HG02943 (cell line): Measurements from ENCODE around the gene MYL10.

Experiments
- ATAC-seq: cut with Tn5 transposase; IDR thresholded peaks from one replicate; pipeline ENCODE4 v1.9.1; 2021; ENCODE audit warnings: mild to moderate bottlenecking, low read depth, moderate library complexity; ENCODE audit not compliant: unreplicated experiment

Gene MYL10

GRCh38 chr7:101629171-101629570 lies at the start of gene MYL10:
MYL10 (minus strand) TSS chr7:101629296; CDS start chr7:101629118, 178 bp downstream.
- no peak for ATAC-seq

- no peak for ATAC-seq
These were observed 49.6 kb upstream of the MYL10 start for GRCh38 chr7:101678658-101679057.

DNA sequence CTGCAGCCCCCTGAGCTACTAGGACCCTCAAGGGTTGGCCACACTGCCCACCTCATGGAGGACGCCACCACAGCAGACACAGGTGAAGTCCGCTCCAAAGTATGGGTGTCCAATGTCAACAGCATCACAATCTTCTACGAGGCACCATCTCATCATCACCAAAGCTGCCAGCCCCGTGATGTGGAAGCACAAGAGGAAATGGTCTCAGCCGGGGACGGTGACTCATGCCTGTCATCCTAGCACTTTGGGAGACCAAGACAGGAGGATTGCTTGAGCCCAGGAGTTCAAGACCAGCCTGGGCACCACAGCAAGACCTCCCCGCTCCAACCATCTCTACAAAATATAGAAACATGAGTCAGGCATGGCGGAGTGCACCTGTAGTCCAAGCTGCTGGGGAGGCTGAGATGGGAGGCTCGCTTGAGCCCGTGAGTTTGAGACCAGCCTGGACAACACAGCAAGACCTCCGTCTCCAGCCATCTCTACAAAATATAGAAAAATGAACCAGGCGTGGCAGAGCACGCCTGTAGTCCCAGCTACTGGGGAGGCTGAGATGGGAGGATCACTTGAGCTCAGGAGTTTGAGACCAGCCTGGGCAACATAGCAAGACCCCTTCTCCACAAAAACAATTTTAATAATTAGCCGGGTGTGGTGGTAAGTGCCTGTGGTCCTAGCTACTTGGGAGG lies 48.8 kb upstream of the MYL10 start:
- ATAC-seq = no peak

GRCh38 chr7:101677391-101677790 lies 48.3 kb upstream of the MYL10 start:
- ATAC-seq = no peak

- ATAC-seq = no peak
These were observed 47.9 kb upstream of the MYL10 start for GRCh38 chr7:101676956-101677355.

- ATAC-seq = no peak
These were observed 47.0 kb upstream of the MYL10 start for GRCh38 chr7:101676062-101676598.

GRCh38 chr7:101674439-101674838 lies 45.3 kb upstream of the MYL10 start:
- ATAC-seq = no peak

DNA sequence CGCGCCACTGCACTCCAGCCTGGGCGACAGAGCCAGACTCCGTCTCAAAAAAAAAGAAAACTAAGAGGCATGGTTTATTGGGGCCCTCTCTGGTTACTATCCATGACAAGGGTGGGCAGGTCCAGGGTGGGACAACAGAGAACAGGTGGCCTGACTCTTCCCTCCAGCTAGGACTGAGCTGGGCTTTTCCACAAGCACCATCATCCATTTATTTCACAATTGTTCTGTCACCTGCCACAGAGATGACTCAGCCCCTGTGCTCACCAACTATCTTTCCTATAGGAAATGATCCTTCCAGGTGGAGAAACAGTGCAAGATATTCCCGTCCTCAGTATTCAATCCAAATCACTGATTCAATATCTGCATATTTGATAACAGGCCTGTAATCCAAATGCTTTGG lies 44.9 kb upstream of the MYL10 start:
- no peak for ATAC-seq

- ATAC-seq = no peak
These were observed 44.2 kb upstream of the MYL10 start for GRCh38 chr7:101673315-101673714.

GRCh38 chr7:101671371-101672356 lies 42.6 kb upstream of the MYL10 start:
- ATAC-seq = no peak

DNA sequence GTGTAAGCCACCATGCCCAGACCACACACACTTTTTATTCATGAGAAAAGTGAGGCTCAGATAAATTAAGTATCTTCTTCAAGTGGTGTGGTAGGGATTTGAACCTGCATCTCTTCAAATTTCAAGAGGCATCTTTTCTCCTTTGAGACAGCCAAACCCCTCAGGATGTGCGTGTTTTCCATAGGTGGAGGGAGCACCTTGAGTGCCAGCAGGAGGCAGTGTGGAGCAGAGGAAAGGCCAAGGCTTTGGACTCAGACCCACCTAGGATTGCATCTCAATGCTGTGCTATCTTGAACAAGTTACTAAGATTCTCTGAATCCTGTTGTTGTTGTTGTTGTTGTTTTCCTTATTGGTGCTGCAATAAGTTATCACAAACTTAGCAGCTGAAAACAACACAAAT lies 40.2 kb upstream of the MYL10 start:
- no peak for ATAC-seq

GRCh38 chr7:101668726-101669125 lies 39.6 kb upstream of the MYL10 start:
- no peak for ATAC-seq

- ATAC-seq = no peak
These were observed 38.8 kb upstream of the MYL10 start for GRCh38 chr7:101667920-101668319.

- ATAC-seq = no peak
These were observed 38.3 kb upstream of the MYL10 start for GRCh38 chr7:101667399-101667798.

DNA sequence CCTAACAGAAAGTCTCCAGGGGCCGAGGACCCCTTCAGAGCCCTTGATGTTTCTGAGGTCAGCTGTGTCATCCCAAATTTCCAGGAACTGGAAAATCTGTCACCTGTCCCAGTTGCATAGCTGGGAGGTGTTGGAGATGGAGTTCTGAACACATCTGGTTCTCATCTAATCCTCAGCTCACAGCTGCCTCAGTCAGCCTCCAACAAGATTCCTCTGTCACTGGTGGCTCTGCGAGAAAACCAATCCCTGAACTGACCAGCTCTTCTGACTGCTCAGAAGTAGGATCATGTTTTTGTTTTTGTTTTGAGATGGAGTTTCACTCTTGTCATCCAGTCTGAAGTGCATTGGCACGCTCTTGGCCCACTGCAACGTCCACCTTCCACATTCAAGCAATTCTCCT lies 37.6 kb upstream of the MYL10 start:
- no peak for ATAC-seq

DNA sequence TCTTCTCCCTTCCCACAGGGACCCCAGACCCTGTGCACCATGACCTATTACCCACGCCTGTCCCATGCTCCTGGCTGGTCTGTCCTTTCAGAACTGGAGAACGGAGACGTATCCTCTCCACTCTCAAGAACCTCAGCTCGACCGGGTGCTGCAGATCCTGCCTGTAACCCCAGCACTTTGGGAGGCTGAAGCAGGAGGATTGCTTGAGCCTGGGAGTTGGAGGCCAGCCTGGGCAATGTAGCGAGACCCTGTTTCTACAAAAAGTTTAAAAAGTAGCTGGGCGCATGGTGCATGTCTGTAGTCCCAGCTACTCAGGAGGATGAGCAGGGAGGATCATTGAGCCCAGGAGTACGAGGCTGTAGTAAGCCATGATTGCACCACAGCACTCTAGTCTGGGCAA lies 37.2 kb upstream of the MYL10 start:
- ATAC-seq = no peak

GRCh38 chr7:101664893-101665471 lies 35.9 kb upstream of the MYL10 start:
- no peak for ATAC-seq

GRCh38 chr7:101664436-101664835 lies 35.3 kb upstream of the MYL10 start:
- no peak for ATAC-seq

DNA sequence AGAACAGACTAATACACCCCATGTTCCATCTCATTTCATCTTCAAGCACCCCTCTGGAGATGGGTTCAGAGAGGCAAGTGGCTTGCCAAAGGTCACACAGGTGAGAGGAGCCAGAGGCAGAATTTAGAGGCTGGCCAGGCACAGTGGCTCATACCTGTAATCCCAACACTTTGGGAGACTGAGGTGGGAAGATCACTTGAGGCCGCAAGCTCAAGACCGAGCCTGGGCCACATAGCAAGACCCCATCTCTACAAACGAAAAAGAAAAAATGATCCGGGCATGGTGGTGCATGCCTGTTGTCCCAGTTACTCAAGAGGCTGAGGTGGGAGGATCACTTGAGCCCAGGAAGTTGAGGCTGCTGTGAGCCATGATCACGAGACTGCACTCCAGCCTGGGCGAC lies 34.7 kb upstream of the MYL10 start:
- no peak for ATAC-seq

DNA sequence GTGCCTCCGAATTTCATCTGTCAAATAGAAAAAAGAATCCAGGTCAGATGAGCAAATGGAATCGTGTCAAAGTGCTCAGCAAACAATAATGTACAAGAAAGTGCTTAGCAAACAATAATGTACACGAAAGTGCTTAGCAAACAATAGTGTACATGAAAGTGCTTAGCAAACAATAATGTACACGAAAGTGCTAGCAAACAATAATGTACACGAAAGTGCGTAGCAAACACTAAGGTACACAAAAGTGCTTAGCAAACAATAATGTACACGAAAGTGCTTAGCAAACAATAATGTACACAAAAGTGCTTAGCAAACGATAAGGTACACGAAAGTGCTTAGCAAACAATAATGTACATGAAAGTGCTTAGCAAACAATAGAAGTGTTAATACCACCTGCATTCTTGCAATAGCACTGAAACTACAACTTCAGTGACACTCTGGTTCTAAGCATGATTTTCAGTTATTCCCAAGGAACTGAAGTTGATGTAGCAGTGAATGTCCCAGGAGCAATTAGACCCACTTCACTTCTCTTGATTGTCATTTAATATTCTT lies 33.4 kb upstream of the MYL10 start:
- no peak for ATAC-seq

GRCh38 chr7:101659706-101660105 lies 30.6 kb upstream of the MYL10 start:
- no peak for ATAC-seq
